GM08714 (cell line): Measurements from ENCODE around the gene PHACTR2.
"Not testable (repeated sequence)": the region's sequence is repeated elsewhere in the genome, so short reads cannot be mapped to it uniquely, and the experiment has no call there.

ENCODE experiments used
- H3K4me3 ChIP-seq: fragments of 200-500 bp; sonication (Bioruptor generic); 2 replicates; pipeline ENCODE4 v1.5.1; 2014; ENCODE audit warnings: mild to moderate bottlenecking, low read length, inconsistent platforms
- ZNF274 ChIP-seq: IDR thresholded peaks from 2 replicates; pipeline ENCODE4 v1.6.1; 2012; ENCODE audit warnings: mild to moderate bottlenecking, low read depth, low read length

PHACTR2 gene

DNA sequence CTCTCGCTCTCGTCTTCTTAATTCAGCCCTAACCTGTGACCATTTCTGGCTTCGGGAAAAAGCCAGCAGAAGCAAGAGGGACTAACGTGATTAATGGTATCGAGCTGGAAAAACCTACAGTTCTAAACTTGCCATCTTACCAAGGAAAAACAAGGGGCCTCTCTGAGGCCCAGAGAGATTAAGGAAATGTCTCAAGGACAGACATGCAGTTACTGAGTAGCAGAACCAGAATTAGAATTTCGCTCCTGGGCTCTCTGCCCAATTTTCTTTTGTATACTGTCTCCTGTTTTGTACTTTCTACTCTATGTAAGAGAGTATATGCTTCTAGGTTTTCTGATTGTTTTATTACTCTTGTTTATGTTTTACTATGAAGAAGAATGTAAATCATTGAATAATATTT, 97.6 kb downstream of the PHACTR2 start:
- H3K4me3 ChIP-seq: no peak overlapping the region
- no peak for TF ChIP-seq ZNF274

DNA sequence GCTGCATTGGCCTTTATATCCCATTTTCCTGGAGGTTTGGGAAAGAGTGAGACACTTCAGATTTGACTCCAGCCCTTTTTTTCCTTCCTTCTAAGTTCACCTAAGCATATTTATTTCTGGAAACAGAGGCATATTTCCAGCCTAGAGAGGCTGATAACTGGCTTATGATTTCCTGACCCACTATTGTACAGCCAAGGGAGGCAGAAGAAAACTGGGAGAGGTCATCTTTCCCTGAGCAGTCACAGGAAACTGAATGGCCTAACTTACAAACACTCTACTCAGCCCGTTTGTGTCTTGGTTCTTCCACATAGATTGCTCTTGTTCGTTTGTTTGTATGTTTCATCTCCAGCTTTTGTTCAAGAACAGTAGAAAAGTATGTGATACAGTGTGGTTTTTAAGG, 101.2 kb downstream of the PHACTR2 start:
- no peak for TF ChIP-seq ZNF274
- no peak overlapping the region for H3K4me3 ChIP-seq

DNA sequence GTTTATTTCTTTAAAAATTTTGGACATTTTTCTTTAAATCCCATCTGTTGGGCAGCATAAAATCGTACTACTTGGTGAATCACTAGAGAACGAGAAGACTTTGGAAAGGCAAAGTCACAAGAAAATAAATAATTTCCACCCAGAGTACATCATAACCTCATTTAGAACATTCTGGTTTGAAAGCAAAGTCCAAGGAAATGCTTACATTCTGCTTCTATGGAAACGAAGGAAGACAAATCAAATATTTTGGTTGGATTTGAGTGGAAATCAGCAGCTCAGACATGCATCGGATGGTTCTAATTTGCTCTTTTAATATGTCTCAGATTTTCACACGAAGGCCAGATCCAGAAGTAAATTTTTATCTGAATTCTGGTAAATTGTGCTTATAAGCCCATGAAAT, 104.7 kb downstream of the PHACTR2 start:
- no peak overlapping the region for H3K4me3 ChIP-seq
- TF ChIP-seq ZNF274: no peak

GRCh38 chr6:143783077-143783476, 105.3 kb downstream of the PHACTR2 start:
- TF ChIP-seq ZNF274: no peak
- H3K4me3 ChIP-seq: no peak overlapping the region

- H3K4me3 ChIP-seq: no peak overlapping the region
- TF ChIP-seq ZNF274: no peak
These were observed 106.6 kb downstream of the PHACTR2 start for GRCh38 chr6:143784316-143784715.

DNA sequence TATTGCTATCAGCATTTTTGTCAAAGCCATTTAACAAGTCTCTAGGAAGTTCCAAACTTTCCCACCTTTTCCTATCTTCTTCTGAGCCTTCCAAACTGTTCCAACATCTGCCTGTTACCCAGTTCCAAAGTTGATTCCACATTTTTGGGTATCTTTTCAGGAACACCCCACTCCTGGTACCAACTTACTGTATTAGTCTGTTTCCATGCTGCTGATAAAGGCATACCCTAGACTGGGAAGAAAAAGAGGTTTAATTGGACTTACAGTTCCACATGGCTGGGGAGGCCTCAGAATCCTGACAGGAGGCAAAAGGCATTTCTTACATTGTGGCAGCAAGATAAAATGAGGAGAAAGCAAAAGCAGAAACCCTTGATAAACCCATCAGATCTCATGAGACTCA, 108.6 kb downstream of the PHACTR2 start:
- not testable (repeated sequence) for H3K4me3 ChIP-seq

DNA sequence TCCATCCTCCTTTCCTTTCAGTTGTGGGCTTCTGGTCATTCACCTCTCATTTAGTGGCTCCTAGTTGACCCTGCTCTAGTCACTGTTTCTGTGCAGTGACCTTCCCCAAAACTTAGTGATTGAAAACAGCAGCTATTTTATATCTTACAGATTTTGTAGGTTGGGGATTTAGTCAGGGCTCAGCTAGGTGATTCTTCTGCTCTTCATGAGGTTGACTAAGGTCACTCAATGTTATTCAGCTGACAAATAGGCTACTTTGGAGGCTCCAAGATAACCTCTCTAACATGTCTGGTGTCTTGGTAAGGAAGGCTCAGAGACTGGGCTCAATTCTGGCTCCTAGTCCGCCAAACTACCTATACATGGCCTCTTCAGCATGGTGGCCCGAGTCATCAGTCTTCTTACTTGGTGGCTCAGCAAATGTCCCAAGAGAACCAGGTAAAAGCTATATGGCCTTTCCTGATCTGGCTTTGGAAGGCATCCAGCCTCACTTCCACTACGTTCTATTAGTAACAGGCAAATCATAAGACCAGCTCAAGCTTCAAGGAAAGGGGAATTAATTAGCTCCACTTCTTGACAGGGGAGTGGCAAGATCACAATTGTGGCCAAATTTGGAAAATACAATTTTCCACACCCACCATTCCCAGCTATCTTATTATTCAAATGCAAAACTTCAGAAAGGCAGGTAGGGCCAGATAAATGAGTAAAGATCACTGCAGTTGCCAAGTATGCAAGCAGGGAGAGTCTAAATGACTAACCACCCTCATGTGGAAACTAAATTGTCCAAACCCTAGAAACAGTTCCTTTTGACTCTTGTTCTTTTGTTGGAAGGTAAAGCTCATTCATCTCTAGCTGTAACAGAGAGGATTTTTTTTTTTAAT, 114.9 kb downstream of the PHACTR2 start:
- no peak for TF ChIP-seq ZNF274
- no peak overlapping the region for H3K4me3 ChIP-seq

DNA sequence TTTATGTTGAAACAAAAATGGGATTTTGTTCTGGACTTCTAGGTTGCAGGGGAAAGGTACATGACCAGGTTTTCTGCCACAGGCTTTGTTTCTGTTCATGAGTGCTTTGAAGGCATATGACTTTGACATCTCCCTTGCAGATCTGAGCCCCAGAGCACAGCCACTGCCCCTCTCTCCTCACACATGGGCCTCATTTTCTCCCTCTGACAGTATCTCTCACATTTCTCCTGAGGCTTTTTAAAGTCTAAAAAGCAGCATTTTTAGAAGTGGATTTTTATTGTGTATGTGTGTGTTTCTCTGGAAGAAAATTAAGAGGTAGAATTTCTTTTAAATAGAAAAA, 115.5 kb downstream of the PHACTR2 start:
- no peak for TF ChIP-seq ZNF274
- no peak overlapping the region for H3K4me3 ChIP-seq

GRCh38 chr6:143796551-143796950, 118.8 kb downstream of the PHACTR2 start:
- H3K4me3 ChIP-seq: not testable (repeated sequence)

GRCh38 chr6:143798487-143798886, 120.7 kb downstream of the PHACTR2 start:
- H3K4me3 ChIP-seq: not testable (repeated sequence)

- no peak overlapping the region for H3K4me3 ChIP-seq
- TF ChIP-seq ZNF274: no peak
These were observed 125.2 kb downstream of the PHACTR2 start for GRCh38 chr6:143802833-143803565.

DNA sequence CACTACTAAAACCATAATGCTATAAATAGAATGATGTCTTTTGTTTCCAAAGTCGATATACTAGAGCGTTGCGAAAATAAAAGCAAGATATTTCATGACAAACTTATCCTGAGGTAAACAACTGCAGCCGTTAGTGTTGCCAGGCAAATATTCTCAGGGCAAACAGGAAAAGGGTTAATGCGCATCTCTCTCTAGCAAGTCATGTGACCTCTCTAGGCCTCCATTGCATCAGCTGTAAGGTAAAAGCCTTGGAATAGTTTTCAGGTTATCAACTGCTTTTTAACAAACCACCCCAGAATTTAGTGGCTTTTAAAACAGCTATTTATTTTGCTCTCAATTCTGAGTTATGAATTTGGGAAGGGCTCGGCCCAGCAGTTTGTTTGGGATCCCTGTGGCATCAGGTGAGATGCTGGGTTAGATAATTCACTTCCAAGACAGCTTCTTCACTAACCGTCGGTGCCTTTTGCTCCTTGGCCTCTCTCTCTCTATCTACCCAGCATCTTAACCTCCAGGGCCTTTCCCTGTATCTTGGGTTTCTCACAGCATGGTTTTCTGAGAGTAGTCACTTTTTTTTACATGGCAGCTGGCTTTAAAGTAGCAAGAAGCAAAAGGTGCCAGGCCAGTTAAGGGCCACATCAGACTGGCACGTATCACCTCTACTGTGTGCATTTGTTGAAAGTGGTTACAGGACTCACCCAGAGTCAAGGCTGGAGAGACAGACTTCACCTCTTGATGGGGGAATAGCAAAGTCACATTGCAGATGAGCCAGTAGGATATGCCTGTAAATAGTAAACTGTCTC, 126.2 kb downstream of the PHACTR2 start:
- H3K4me3 ChIP-seq: no peak overlapping the region

GRCh38 chr6:143804835-143805239, 127.1 kb downstream of the PHACTR2 start:
- no peak for TF ChIP-seq ZNF274
- H3K4me3 ChIP-seq: no peak overlapping the region

More for the DNA sequence above, 126.2 kb downstream of the PHACTR2 start:
- no peak for TF ChIP-seq ZNF274

DNA sequence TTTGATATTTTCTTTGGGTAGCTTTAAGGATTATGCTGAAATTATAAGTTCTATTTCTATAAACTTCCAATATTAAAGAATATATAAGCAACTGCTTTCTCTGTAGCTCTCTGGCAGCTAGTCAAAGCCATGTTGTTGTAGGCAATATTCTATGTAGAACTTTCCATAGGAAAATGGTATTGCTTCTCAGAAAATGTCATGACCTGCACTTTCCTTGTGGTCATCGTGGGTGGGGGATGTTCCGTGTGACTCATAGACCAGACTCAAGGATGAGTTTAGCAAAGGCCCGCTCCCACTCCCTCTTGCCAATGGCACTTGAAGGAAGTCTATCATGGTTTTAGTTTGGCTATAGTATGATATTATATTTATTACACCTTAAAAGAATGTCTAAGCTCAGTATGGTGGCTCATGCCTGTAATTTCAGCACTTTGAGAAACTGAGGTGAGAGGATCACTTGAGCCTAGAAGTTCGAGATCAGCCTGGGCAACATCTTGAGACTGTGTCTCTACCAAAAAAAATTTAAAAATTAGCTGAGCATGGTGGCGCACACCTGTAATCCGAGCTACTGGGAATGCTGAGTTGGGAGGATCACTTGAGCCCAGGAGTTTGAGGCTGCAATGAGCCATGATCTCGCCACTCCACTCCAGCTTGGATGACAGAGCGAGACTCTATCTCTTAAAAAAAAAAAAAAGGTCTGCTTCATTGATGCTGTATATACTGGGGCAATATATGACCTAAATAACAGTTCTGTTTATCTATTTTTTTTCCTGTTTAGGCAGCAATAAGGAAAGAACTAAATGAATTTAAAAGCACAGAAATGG, 128.7 kb downstream of the PHACTR2 start:
- H3K4me3 ChIP-seq: no peak overlapping the region
- no peak for TF ChIP-seq ZNF274
